ENCODE results near the gene DNASE1.

The DNASE1 gene

DNA sequence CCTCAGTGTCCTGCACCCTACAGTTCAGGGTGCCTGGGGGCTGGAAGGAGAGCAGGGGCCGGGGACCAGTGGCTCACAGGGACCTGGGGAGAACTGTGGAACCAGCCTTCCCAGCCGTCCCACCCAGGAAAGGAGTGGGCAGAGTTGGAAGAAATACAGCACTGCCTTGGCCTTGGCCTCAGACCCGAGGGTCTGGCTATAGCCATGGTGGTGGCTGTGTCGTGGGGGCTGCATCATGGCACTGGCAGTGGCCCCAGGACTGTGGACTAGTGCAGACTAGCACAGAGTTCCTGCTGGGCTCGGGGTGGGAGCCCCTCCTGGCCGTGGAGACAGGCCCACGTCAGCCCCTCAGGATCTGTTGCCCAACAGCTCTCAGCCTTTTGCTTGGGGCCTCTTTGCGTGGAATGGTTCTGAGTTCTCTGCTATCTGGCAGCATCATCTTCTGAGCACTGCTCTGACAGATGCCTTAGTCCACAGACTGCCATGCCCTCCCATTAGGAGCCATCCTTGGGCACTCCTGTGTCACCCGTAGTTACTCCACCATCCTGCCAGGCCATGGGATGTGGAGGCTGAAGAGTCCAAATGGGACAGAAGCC is 12.6 kb upstream of the DNASE1 start:
- H3K4me3 ChIP-seq (ENCODE audit: low read length in 2 of 2) = no peak overlapping the region
- H3K27me3 ChIP-seq (ENCODE audit: control insufficient read depth in 1 of 2, insufficient read depth in 2 of 2, low read length in 2 of 2) = no peaks in the 10 kb centered on the region
- no peaks in the 10 kb centered on the region for H3K4me1 ChIP-seq (ENCODE audit: control insufficient read depth, insufficient read depth, low read length)
- no peak overlapping the region for H3K27ac ChIP-seq (ENCODE audit: low read length)
- no peak overlapping the region for H3K9ac ChIP-seq (ENCODE audit: low read length in 2 of 2)
- peaks cover 2 to 6% of the 10 kb centered on the region in 2 donors for H3K36me3 ChIP-seq (ENCODE audit: control insufficient read depth in 2 of 2, insufficient read depth in 2 of 2, low read length in 2 of 2)
- no peaks in the 10 kb centered on the region for H3K9me3 ChIP-seq (ENCODE audit: control insufficient read depth in 2 of 2, low read length in 2 of 2)

DNA sequence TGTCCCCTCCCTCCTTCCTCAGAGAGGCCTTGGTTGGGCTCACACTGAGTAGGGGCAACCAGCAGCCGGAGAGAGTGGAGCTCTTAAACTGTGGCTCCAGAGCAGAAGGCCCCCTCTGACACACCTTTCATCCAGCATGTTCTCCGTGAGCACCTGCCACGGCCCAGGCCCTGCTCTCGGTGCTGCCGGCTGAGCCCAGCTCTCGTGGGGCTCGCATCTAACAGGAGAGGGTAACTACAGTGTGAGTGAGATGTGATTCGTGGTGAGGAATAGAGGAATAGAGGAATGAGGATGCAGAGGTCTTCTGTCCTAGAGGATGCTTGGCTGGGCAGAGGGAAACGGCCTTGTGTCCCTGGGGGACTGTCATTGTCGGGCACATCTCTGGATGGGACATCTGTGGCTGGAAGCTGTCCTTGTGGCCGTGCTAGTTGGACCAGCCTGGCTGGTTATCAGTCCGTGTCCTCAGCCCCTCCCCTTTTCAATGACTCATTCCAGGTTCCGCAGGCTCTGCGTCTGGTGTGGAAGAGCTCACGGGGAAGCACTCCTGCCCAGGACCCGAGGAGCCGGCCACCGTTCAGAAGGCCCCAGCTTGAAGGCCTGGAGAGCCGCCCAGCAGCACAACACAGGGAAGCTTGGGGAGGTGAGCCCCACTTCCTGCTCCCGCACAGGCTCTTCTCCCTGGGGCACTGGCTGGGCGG is 11.9 kb upstream of the DNASE1 start:
- H3K4me1 ChIP-seq (ENCODE audit: control insufficient read depth, insufficient read depth, low read length) = no peaks in the 10 kb centered on the region
- H3K27ac ChIP-seq (ENCODE audit: low read length) = no peak overlapping the region
- no peak overlapping the region for H3K4me3 ChIP-seq (ENCODE audit: low read length in 2 of 2)
- no peaks in the 10 kb centered on the region for H3K9me3 ChIP-seq (ENCODE audit: control insufficient read depth in 2 of 2, low read length in 2 of 2)
- peaks cover 2 to 6% of the 10 kb centered on the region in 2 donors for H3K36me3 ChIP-seq (ENCODE audit: control insufficient read depth in 2 of 2, insufficient read depth in 2 of 2, low read length in 2 of 2)
- H3K27me3 ChIP-seq (ENCODE audit: control insufficient read depth in 1 of 2, insufficient read depth in 2 of 2, low read length in 2 of 2) = no peaks in the 10 kb centered on the region
- H3K9ac ChIP-seq (ENCODE audit: low read length in 2 of 2) = no peak overlapping the region

DNA sequence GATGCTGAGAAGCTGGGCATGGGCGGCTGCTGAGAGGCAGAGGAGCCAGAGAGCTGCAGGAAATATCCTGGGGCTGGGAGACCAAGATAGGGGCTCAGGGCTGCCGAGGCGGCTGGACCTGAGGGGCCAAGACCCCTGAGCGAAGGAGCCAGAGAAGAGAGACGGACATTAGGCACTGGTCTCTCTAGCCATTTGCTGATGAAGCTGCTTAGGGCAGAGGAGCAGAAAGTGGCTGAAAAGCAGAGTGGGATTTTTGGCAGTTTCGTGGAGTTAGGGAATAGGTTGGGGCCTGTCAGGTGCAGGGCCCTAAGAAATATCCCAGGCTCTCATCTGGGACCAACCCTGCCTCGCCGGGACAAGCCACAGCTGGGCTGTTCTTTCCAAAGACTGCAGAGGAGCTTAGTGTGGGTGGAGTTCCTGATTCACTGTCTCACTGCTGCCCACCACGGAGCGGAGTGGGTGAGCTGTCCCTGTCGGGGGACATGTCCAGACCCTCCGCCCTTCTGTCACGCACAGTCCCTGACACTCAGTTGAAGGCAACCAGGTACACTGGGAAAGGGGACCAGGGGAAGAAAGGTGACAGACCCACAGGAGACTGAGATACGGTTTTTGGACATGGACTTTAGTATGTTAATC is 11.3 kb upstream of the DNASE1 start:
- H3K36me3 ChIP-seq (ENCODE audit: control insufficient read depth in 2 of 2, insufficient read depth in 2 of 2, low read length in 2 of 2) = peaks cover 2 to 6% of the 10 kb centered on the region in 2 donors
- H3K9ac ChIP-seq (ENCODE audit: low read length in 2 of 2) = no peak overlapping the region
- H3K27ac ChIP-seq (ENCODE audit: low read length) = no peak overlapping the region
- no peaks in the 10 kb centered on the region for H3K9me3 ChIP-seq (ENCODE audit: control insufficient read depth in 2 of 2, low read length in 2 of 2)
- H3K4me1 ChIP-seq (ENCODE audit: control insufficient read depth, insufficient read depth, low read length) = no peaks in the 10 kb centered on the region
- H3K4me3 ChIP-seq (ENCODE audit: low read length in 2 of 2) = no peak overlapping the region
- no peaks in the 10 kb centered on the region for H3K27me3 ChIP-seq (ENCODE audit: control insufficient read depth in 1 of 2, insufficient read depth in 2 of 2, low read length in 2 of 2)

DNA sequence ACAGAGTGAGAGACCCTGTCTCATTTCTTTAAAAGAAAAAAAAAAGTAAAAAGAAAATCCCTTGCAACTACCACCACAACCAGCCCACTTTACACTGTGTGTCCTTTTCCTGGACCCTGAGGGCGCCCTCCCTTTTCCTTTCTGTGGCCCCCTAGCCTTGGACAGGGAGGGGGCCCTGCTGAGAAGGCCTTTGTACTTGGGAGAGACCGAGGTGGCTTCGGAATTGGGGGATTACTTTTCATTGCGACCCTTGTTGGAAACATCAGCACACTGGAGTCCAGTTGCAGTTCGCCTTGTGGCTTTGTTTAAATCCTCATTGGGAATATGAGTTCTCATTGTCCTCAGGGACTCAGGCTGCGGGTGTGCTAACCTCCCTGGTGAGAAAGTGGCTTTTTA is 9.4 kb upstream of the DNASE1 start:
- Histone ChIP-seq H3K9ac (ENCODE audit: low read length in 2 of 2) (no peak overlapping the region), H3K36me3 (ENCODE audit: control insufficient read depth in 2 of 2, insufficient read depth in 2 of 2, low read length in 2 of 2) (peaks cover 2 to 6% of the 10 kb centered on the region in 2 donors), H3K27ac (ENCODE audit: low read length) (no peak overlapping the region), H3K4me1 (ENCODE audit: control insufficient read depth, insufficient read depth, low read length) (no peaks in the 10 kb centered on the region), H3K9me3 (ENCODE audit: control insufficient read depth in 2 of 2, low read length in 2 of 2) (no peaks in the 10 kb centered on the region), H3K27me3 (ENCODE audit: control insufficient read depth in 1 of 2, insufficient read depth in 2 of 2, low read length in 2 of 2) (no peaks in the 10 kb centered on the region), H3K4me3 (ENCODE audit: low read length in 2 of 2) (no peak overlapping the region)

DNA sequence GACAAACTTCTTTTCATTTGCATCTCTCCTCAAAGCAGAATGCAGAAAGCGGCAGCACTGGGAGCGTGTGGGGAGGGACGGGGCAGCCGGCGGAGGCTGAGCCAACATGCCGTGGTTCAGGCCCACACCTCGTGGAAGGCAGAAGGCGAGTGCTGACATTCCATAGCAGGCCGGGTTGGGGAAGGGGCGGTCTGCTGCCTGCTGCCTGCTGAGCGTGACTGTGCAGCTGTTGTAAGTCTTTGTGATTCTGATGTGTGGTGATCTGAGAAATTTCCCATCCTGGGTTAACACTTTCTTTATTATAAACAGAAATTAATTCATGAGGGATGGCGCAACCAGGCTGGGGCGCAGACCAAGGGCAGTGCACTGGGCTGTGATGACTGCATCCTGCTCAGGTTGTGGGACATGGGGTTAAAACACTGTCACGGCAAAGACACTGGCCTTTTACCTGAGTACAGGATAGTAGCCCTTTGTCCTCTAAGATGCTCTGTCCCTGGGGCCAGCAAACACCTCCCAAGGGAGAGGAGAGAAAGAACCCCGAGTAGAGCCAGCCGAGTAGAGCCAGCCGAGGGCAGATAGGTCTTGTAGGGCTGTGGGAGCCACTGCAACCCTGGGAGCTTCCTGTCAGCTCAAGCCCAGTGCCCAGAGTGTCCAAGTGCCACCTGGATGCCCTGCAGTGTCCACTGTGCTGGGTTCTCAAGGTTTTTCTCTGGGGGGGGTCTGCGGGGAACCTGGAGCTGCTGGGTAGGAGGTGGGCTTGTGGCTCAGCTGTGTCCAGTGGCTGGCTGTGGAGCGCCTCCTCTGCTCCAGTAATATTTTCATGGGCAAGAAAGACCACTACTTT is 8.8 kb upstream of the DNASE1 start:
- H3K9me3 ChIP-seq (ENCODE audit: control insufficient read depth in 2 of 2, low read length in 2 of 2) = no peaks in the 10 kb centered on the region
- no peak overlapping the region for H3K27ac ChIP-seq (ENCODE audit: low read length)
- H3K36me3 ChIP-seq (ENCODE audit: control insufficient read depth in 2 of 2, insufficient read depth in 2 of 2, low read length in 2 of 2) = peaks cover 4 to 6% of the 10 kb centered on the region in 2 donors
- H3K9ac ChIP-seq (ENCODE audit: low read length in 2 of 2) = no peak overlapping the region
- H3K4me3 ChIP-seq (ENCODE audit: low read length in 2 of 2) = no peak overlapping the region
- H3K27me3 ChIP-seq (ENCODE audit: control insufficient read depth in 1 of 2, insufficient read depth in 2 of 2, low read length in 2 of 2) = no peaks in the 10 kb centered on the region
- no peaks in the 10 kb centered on the region for H3K4me1 ChIP-seq (ENCODE audit: control insufficient read depth, insufficient read depth, low read length)

DNA sequence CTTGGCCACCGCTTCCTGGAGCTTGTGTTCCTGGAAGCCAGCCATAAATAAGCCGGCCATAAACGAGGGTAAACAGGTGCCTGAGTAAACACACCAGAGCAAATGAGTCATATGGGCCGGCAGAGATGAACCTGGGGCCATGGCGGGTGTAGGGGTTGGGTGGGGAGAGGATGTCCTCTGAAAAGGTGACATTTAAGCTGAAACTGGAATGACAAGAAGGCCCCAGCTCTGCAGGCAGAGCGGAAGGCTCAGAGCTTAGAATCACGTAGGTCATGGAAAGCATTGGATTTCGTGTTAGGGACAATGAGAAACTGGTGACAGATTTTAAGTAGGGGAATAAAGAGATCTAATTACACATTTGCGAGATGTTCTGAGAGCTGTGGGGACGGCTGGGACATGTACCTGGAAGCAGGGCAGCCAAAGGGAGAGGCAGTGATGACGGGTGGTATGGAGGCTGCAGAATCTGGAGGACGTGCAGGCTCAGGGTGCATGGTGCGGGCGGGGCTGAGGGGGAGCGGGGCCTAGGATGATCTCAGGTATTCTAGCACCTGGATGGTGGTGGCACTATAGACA is 8.1 kb upstream of the DNASE1 start:
- Histone ChIP-seq H3K9ac (ENCODE audit: low read length in 2 of 2) (no peak overlapping the region), H3K27ac (ENCODE audit: low read length) (no peak overlapping the region), H3K9me3 (ENCODE audit: control insufficient read depth in 2 of 2, low read length in 2 of 2) (no peaks in the 10 kb centered on the region), H3K4me1 (ENCODE audit: control insufficient read depth, insufficient read depth, low read length) (no peaks in the 10 kb centered on the region), H3K4me3 (ENCODE audit: low read length in 2 of 2) (no peak overlapping the region), H3K36me3 (ENCODE audit: control insufficient read depth in 2 of 2, insufficient read depth in 2 of 2, low read length in 2 of 2) (peaks cover 6% of the 10 kb centered on the region in 2 donors), H3K27me3 (ENCODE audit: control insufficient read depth in 1 of 2, insufficient read depth in 2 of 2, low read length in 2 of 2) (no peaks in the 10 kb centered on the region)

DNA sequence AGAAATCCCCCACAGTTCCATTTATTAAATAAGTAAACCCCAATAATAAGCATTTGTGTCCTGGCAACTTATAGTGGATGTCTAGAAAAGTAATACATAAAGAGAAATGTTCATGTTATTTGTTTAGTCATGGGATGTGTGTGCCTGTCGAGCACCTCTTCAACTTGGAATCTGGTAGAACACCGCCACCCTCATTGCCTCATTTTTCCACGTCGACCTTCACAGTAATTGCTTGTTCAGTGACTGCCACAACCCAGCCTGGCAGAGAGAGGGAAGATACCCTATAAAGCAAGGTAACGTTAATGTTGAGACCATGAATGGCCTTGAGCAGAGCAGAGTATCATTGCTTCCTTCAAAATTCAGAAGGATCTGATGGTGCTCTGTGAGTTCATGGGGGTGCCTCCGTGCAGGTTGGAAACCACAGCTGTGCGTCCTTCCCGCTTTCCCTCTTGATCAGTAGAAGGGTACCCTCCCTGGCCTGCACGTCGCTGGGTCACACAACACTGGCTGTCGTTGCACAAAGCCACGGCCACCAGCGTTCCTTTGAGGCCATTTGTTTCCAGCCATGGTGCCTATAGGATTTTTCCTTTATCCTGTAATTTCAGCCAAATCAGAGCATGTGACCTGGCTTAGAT is 3.7 kb upstream of the DNASE1 start:
- Histone ChIP-seq H3K4me3 (ENCODE audit: low read length in 2 of 2) (no peak overlapping the region), H3K36me3 (ENCODE audit: control insufficient read depth in 2 of 2, insufficient read depth in 2 of 2, low read length in 2 of 2) (peaks cover 8 to 10% of the 10 kb centered on the region in 2 donors)

DNA sequence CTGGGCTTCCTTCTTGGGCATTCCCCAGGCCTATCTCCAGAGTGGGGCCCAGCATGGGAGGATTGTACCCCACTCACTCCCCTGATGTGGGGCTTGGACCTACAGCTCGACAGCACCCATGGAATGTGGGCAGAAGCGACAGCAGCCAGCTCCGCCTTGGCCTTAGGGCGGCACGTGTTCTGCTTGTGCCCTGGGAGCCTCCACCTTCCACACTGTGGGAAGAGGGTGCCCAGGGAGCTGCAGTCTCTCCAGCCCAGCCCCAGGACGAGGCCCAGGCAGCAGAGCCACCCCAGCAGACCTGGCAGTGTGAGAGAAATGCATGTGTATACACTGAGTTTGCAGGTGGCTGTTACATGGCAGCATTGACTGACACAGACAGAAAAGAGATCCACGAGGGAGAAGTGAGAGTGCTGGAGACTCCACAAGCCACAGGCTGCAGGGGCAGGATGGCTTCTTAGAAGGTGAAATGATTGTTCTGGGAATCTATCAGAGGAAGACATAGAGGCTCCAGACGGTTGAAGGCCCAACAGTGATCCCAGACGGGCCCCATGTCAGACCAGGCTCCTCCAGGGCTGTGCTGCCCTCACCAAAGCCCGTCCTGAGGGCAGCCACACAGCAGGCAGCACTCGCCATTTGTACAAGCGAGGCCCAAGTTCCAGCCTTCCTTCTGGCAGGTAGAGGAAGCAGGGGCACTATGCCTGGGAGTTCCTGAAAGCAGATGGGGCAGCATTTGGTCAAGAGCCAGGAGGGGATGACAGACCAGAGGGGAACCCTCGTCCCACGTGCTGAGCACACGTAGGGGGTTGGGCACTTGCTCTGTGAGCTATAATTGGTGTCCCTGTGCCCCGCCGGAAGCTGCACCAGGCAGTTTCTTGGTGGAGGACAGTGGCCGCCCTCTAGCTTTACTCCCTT is 2.8 kb upstream of the DNASE1 start:
- Histone ChIP-seq H3K27me3 (ENCODE audit: control insufficient read depth in 1 of 2, insufficient read depth in 2 of 2, low read length in 2 of 2) (no peaks in the 10 kb centered on the region), H3K4me1 (ENCODE audit: control insufficient read depth, insufficient read depth, low read length) (no peaks in the 10 kb centered on the region), H3K9ac (ENCODE audit: low read length in 2 of 2) (no peak overlapping the region), H3K9me3 (ENCODE audit: control insufficient read depth in 2 of 2, low read length in 2 of 2) (no peaks in the 10 kb centered on the region), H3K4me3 (ENCODE audit: low read length in 2 of 2) (no peak overlapping the region), H3K27ac (ENCODE audit: low read length) (no peak overlapping the region), H3K36me3 (ENCODE audit: control insufficient read depth in 2 of 2, insufficient read depth in 2 of 2, low read length in 2 of 2) (peaks cover 10 to 13% of the 10 kb centered on the region in 2 donors)

More for the DNA sequence above, 3.7 kb upstream of the DNASE1 start:
- Histone ChIP-seq H3K27ac (ENCODE audit: low read length) (no peak overlapping the region), H3K9me3 (ENCODE audit: control insufficient read depth in 2 of 2, low read length in 2 of 2) (no peaks in the 10 kb centered on the region), H3K4me1 (ENCODE audit: control insufficient read depth, insufficient read depth, low read length) (no peaks in the 10 kb centered on the region), H3K27me3 (ENCODE audit: control insufficient read depth in 1 of 2, insufficient read depth in 2 of 2, low read length in 2 of 2) (no peaks in the 10 kb centered on the region), H3K9ac (ENCODE audit: low read length in 2 of 2) (no peak overlapping the region)

DNA sequence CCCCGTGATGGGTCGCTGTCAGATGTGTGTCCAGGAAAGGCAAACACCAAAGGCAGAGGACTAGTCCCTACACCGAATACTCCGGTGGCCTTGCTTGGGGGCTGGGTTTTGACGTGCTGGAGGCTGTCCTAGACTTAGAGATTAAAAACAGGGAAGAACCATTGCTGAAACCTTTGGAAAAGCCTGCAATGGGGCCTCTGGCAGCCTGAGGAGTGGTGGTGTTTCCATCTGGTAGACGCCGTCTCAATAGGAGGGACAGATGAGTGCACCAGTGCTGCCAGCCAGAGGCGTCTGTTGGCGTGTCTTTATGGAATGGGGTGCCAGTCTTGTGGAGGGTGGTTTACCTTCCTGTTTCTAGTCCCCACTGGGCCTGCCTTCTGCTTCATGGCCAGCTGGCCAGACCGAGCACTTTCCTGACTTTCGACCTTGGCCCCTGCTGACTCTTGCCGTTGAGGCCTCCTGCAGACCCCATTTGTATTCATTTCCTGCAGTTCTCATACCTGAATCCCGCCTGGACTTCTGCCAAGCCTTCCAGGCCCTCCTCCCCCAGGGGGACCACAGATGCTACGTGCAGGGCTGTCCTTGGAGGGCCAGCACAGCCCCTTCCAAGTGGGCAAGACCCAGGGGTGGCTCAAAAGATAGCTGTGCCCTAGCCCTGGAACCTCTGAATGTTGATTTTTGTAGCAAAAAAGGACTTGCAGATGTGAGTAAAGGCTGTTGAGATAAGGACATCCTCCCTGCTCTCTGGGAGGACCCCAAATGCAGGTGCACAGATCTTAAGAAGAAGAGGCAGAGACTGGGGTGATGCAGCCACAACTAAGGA is 1.9 kb upstream of the DNASE1 start:
- no peaks in the 10 kb centered on the region for H3K27me3 ChIP-seq (ENCODE audit: control insufficient read depth in 1 of 2, insufficient read depth in 2 of 2, low read length in 2 of 2)
- no peaks in the 10 kb centered on the region for H3K4me1 ChIP-seq (ENCODE audit: control insufficient read depth, insufficient read depth, low read length)
- H3K4me3 ChIP-seq (ENCODE audit: low read length in 2 of 2) = no peak overlapping the region
- H3K27ac ChIP-seq (ENCODE audit: low read length) = no peak overlapping the region
- H3K9ac ChIP-seq (ENCODE audit: low read length in 2 of 2) = no peak overlapping the region
- no peaks in the 10 kb centered on the region for H3K9me3 ChIP-seq (ENCODE audit: control insufficient read depth in 2 of 2, low read length in 2 of 2)
- H3K36me3 ChIP-seq (ENCODE audit: control insufficient read depth in 2 of 2, insufficient read depth in 2 of 2, low read length in 2 of 2) = peaks cover 19 to 22% of the 10 kb centered on the region in 2 donors

Measured in stomach smooth muscle (tissue), 2 donors.